Neuronal stem cell (in vitro differentiated cells): Measurements from ENCODE around the gene PLA2G3.
"Not testable (repeated sequence)": the region's sequence is repeated elsewhere in the genome, so short reads cannot be mapped to it uniquely, and the experiment has no call there.

Source experiments
- DNase-seq: peaks from one replicate; pipeline ENCODE4 v3.0.0-alpha.2; 2013; ENCODE audit warnings: low spot score
- H2AFZ ChIP-seq: one replicate; pipeline ENCODE4 v1.6.1; 2013; ENCODE audit warnings: mild to moderate bottlenecking, low read length, inconsistent platforms
- H2AK5ac ChIP-seq: 2 replicates; pipeline ENCODE4 v1.6.1; 2013; ENCODE audit warnings: low read depth, mild to moderate bottlenecking, inconsistent platforms, low read length, moderate library complexity, mixed read lengths
- H2BK120ac ChIP-seq: 2 replicates; pipeline ENCODE4 v1.6.1; 2013; ENCODE audit warnings: low read depth, mild to moderate bottlenecking, inconsistent platforms, low read length, moderate library complexity, mixed read lengths
- H2BK12ac ChIP-seq: one replicate; pipeline ENCODE4 v1.6.1; 2013; ENCODE audit warnings: low read length, inconsistent platforms
- H2BK15ac ChIP-seq: 2 replicates; pipeline ENCODE4 v1.6.1; 2013; ENCODE audit warnings: mild to moderate bottlenecking, low read length, inconsistent platforms, mixed read lengths
- H2BK5ac ChIP-seq: one replicate; pipeline ENCODE4 v1.6.1; 2013; ENCODE audit warnings: inconsistent platforms, mild to moderate bottlenecking, low read length, moderate library complexity
- H3K14ac ChIP-seq: one replicate; pipeline ENCODE4 v1.6.1; 2013; ENCODE audit warnings: low read length, inconsistent platforms
- H3K18ac ChIP-seq: 2 replicates; pipeline ENCODE4 v1.6.1; 2013; ENCODE audit warnings: low read length, inconsistent platforms
- H3K23ac ChIP-seq: 2 replicates; pipeline ENCODE4 v1.6.1; 2013; ENCODE audit warnings: low read depth, mild to moderate bottlenecking, mixed read lengths, low read length, inconsistent platforms; ENCODE audit not compliant: poor library complexity
- H3K27ac ChIP-seq: replicated peaks from 3 replicates; pipeline ENCODE4 v1.5.1; 2013; ENCODE audit warnings: low read length, inconsistent platforms
- H3K27me3 ChIP-seq, 3 experiments: 2 replicates each; pipeline ENCODE4 v1.6.1; 2013; ENCODE audit warnings: low read length in 3 of 3, mild to moderate bottlenecking in 2 of 3, inconsistent platforms in 1 of 3, low read depth in 1 of 3, mixed read lengths in 1 of 3, moderate library complexity in 1 of 3; ENCODE audit not compliant: control insufficient read depth in 3 of 3, insufficient read depth in 3 of 3
- H3K36me3 ChIP-seq, 2 donors: replicated peaks in 1 of 2; 2 replicates each; pipeline ENCODE4 v1.6.1; 2013; ENCODE audit warnings: low read length in 2 of 2; ENCODE audit not compliant: control insufficient read depth in 2 of 2, insufficient read depth in 2 of 2
- H3K4ac ChIP-seq: 2 replicates; pipeline ENCODE4 v1.6.1; 2013; ENCODE audit warnings: inconsistent platforms, mild to moderate bottlenecking, low read length, moderate library complexity
- H3K4me1 ChIP-seq, 2 donors: 1 replicate in 1 of 2; 2 replicates in 1 of 2; pipeline ENCODE4 v1.6.1; 2013; ENCODE audit warnings: low read length in 2 of 2, low read depth in 1 of 2; ENCODE audit not compliant: control insufficient read depth in 2 of 2, insufficient read depth in 1 of 2
- H3K4me2 ChIP-seq: one replicate; pipeline ENCODE4 v1.6.1; 2013; ENCODE audit warnings: mild to moderate bottlenecking, low read length, inconsistent platforms; ENCODE audit not compliant: insufficient read depth, poor library complexity, severe bottlenecking
- H3K4me3 ChIP-seq, 2 donors: 2 replicates each; pipeline ENCODE4 v1.5.1; 2013; ENCODE audit warnings: low read length in 2 of 2, mild to moderate bottlenecking in 2 of 2, inconsistent platforms in 1 of 2, moderate library complexity in 1 of 2
- H3K79me1 ChIP-seq: one replicate; pipeline ENCODE4 v1.6.1; 2013; ENCODE audit warnings: low read depth, mild to moderate bottlenecking, inconsistent platforms, low read length, moderate library complexity
- H3K9ac ChIP-seq: one replicate; pipeline ENCODE4 v1.6.1; 2013; ENCODE audit warnings: mild to moderate bottlenecking, low read depth, low read length, inconsistent platforms; ENCODE audit not compliant: poor library complexity
- H3K9me3 ChIP-seq, 2 donors: replicated peaks in 1 of 2; 2 replicates each; pipeline versions ENCODE3 to v1.6.1; 2013; ENCODE audit warnings: low read length in 2 of 2, mild to moderate bottlenecking in 2 of 2, inconsistent platforms in 1 of 2, low read depth in 1 of 2, mixed read lengths in 1 of 2, moderate library complexity in 1 of 2; ENCODE audit not compliant: control insufficient read depth in 2 of 2, insufficient read depth in 1 of 2
- H4K8ac ChIP-seq: one replicate; pipeline ENCODE4 v1.6.1; 2013; ENCODE audit warnings: low read depth, mild to moderate bottlenecking, inconsistent platforms, low read length, moderate library complexity
- H4K91ac ChIP-seq: one replicate; pipeline ENCODE4 v1.6.1; 2013; ENCODE audit warnings: low read length, low read depth, mild to moderate bottlenecking, inconsistent platforms; ENCODE audit not compliant: poor library complexity
- WGBS, 2 donors: extraction: QIAGEN DNeasy Blood & Tissue Kit; methylation state at CpG; one replicate each; pipeline ENCODE4 v1.1.7; 2013; ENCODE audit warnings: missing lambda C conversion rate in 2 of 2, mixed read lengths in 1 of 2; ENCODE audit not compliant: insufficient read length in 2 of 2, insufficient replicate concordance in 1 of 2; ENCODE audit errors: extremely low coverage in 2 of 2; 5-methylcytosine and 5-hydroxymethylcytosine counted together

PLA2G3 gene

GRCh38 chr22:31176923-31177322 is 36.6 kb upstream of the PLA2G3 start:
- no CpG with 5 or more reads among the region's 1 CpG for whole genome bisulfite sequencing, 2 donors
- H3K4me1 ChIP-seq: no peaks in the 10 kb centered on the region

GRCh38 chr22:31173386-31174145 is 33.3 kb upstream of the PLA2G3 start:
- H3K4me3 ChIP-seq: no peak overlapping the region
- no peak overlapping the region for H3K4ac ChIP-seq
- no peak overlapping the region for H3K23ac ChIP-seq
- H3K27me3 ChIP-seq: no peaks in the 10 kb centered on the region
- no peak overlapping the region for H2BK5ac ChIP-seq
- no CpG with 5 or more reads among the region's 5 CpGs for WGBS, 2 donors
- H2BK12ac ChIP-seq: no peak overlapping the region
- H3K79me1 ChIP-seq: no peaks in the 10 kb centered on the region
- H2AFZ ChIP-seq: no peak overlapping the region
- H3K27ac ChIP-seq: no peak overlapping the region
- H3K18ac ChIP-seq: no peak overlapping the region
- H2AK5ac ChIP-seq: no peak overlapping the region
- H3K9me3 ChIP-seq: peaks cover 0 to 2% of the 10 kb centered on the region in 2 donors
- H3K4me1 ChIP-seq: no peaks in the 10 kb centered on the region
- H4K91ac ChIP-seq: no peak overlapping the region
- no peak overlapping the region for H2BK120ac ChIP-seq
- peaks cover 5 to 17% of the 10 kb centered on the region in 2 donors for H3K36me3 ChIP-seq
- no peak overlapping the region for H3K14ac ChIP-seq
- no peak overlapping the region for H2BK15ac ChIP-seq
- no peak overlapping the region for H4K8ac ChIP-seq
- H3K9ac ChIP-seq: no peak overlapping the region
- no peak for DNase-seq
- H3K4me2 ChIP-seq: no peak overlapping the region

More at GRCh38 chr22:31176923-31177322, 36.6 kb upstream of the PLA2G3 start:
- no peak overlapping the region for H3K27ac ChIP-seq
- H3K9me3 ChIP-seq: peaks cover 0 to 2% of the 10 kb centered on the region in 2 donors
- no peak overlapping the region for H2AFZ ChIP-seq
- H3K36me3 ChIP-seq: peaks cover 7 to 25% of the 10 kb centered on the region in 2 donors
- no peak overlapping the region for H3K9ac ChIP-seq
- no peak overlapping the region for H4K91ac ChIP-seq
- no peak overlapping the region for H2BK5ac ChIP-seq
- H3K27me3 ChIP-seq: no peaks in the 10 kb centered on the region
- H4K8ac ChIP-seq: no peak overlapping the region
- DNase-seq: no peak
- no peak overlapping the region for H3K23ac ChIP-seq
- H3K4ac ChIP-seq: no peak overlapping the region
- H2BK15ac ChIP-seq: no peak overlapping the region
- H3K79me1 ChIP-seq: peaks cover 3% of the 10 kb centered on the region
- H3K4me3 ChIP-seq: no peak overlapping the region
- no peak overlapping the region for H3K4me2 ChIP-seq
- H2BK120ac ChIP-seq: no peak overlapping the region
- no peak overlapping the region for H3K18ac ChIP-seq
- H3K14ac ChIP-seq: no peak overlapping the region
- H2BK12ac ChIP-seq: no peak overlapping the region
- no peak overlapping the region for H2AK5ac ChIP-seq

GRCh38 chr22:31171734-31172133 is 31.4 kb upstream of the PLA2G3 start:
- DNase-seq, H2AFZ ChIP-seq, H4K91ac ChIP-seq, H3K27ac ChIP-seq, H3K14ac ChIP-seq, H3K18ac ChIP-seq, H3K27me3 ChIP-seq, H3K9me3 ChIP-seq, H2BK15ac ChIP-seq, H3K4me2 ChIP-seq, H3K9ac ChIP-seq, H3K23ac ChIP-seq, H3K4ac ChIP-seq, H4K8ac ChIP-seq, H2AK5ac ChIP-seq, H2BK12ac ChIP-seq, H3K79me1 ChIP-seq, H2BK120ac ChIP-seq, H2BK5ac ChIP-seq, H3K4me1 ChIP-seq, H3K4me3 ChIP-seq: not testable (repeated sequence)
- peaks cover 3 to 12% of the 10 kb centered on the region in 2 donors for H3K36me3 ChIP-seq
- no CpG with 5 or more reads among the region's 9 CpGs for WGBS, 2 donors

- Histone ChIP-seq H3K27ac (no peak overlapping the region), H3K23ac (no peak overlapping the region), H3K4ac (no peak overlapping the region), H3K36me3 (peaks cover 3 to 16% of the 10 kb centered on the region in 2 donors), H3K18ac (no peak overlapping the region), H3K4me2 (no peak overlapping the region), H2AK5ac (no peak overlapping the region), H3K79me1 (no peaks in the 10 kb centered on the region), H2AFZ (no peak overlapping the region), H3K4me1 (no peaks in the 10 kb centered on the region), H2BK120ac (no peak overlapping the region), H4K91ac (no peak overlapping the region), H3K27me3 (no peaks in the 10 kb centered on the region), H3K4me3 (no peak overlapping the region), H3K14ac (no peak overlapping the region), H2BK5ac (no peak overlapping the region), H3K9ac (no peak overlapping the region), H4K8ac (no peak overlapping the region), H2BK12ac (no peak overlapping the region), H2BK15ac (no peak overlapping the region), H3K9me3 (no peaks in the 10 kb centered on the region)
- no peak for DNase-seq
- WGBS, 2 donors: no CpG with 5 or more reads among the region's 4 CpGs
Measured at GRCh38 chr22:31170971-31171370, 30.7 kb upstream of the PLA2G3 start.
